ENCODE results near the gene IFIH1.

The IFIH1 gene

DNA sequence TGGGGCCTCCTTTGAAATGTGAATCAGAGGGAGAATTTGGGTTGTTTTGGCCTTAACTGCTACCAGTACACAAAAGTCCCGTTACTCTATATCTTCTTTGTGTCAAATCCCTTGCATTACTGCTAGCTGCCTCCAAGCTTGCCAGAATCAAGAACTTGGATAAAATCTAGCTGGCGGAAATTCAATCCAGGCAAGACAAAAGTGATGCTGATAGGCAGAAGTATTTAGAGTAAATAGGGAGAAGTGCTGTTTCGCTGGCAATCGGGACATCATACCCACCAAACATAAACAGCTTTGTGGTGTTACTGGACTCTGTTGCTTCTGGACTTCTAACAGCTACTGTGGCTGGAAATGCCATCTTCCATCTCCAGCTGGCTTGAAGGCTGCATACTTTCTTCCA is 2.5 kb downstream of the IFIH1 start:
- TF ChIP-seq, protein P1, sequence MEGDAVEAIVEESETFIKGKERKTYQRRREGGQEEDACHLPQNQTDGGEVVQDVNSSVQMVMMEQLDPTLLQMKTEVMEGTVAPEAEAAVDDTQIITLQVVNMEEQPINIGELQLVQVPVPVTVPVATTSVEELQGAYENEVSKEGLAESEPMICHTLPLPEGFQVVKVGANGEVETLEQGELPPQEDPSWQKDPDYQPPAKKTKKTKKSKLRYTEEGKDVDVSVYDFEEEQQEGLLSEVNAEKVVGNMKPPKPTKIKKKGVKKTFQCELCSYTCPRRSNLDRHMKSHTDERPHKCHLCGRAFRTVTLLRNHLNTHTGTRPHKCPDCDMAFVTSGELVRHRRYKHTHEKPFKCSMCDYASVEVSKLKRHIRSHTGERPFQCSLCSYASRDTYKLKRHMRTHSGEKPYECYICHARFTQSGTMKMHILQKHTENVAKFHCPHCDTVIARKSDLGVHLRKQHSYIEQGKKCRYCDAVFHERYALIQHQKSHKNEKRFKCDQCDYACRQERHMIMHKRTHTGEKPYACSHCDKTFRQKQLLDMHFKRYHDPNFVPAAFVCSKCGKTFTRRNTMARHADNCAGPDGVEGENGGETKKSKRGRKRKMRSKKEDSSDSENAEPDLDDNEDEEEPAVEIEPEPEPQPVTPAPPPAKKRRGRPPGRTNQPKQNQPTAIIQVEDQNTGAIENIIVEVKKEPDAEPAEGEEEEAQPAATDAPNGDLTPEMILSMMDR (IDR thresholded peaks at IDR 0.05; ENCODE audit: borderline replicate concordance, insufficient read depth, low read depth, low read length), result no peak
- H3K4me3 ChIP-seq (ENCODE audit: low read depth, low read length), result peak overlapping the region; percentile 17

DNA sequence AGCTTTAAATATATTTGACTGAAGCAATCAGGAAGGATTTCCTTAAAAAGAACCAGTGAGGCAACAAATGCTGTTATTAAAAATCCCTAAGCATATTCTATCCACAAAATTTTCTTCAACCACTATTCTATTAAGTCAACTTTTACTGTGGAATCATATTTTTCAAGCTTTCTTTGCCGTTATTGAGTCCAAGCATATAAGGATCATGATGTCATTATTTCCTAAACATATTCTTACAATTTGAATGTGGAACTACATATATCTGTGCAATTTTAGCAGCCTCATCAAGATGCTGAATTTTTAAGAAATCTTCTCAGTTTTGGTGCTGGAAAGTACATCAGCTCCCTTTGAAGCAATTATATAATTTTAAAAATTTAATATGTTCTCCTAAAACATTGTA is 5.6 kb downstream of the IFIH1 start:
- no peak overlapping the region for H3K4me3 ChIP-seq (ENCODE audit: low read depth, low read length)
- TF ChIP-seq, protein P1 (IDR thresholded peaks at IDR 0.05; ENCODE audit: borderline replicate concordance, insufficient read depth, low read depth, low read length), result no peak

DNA sequence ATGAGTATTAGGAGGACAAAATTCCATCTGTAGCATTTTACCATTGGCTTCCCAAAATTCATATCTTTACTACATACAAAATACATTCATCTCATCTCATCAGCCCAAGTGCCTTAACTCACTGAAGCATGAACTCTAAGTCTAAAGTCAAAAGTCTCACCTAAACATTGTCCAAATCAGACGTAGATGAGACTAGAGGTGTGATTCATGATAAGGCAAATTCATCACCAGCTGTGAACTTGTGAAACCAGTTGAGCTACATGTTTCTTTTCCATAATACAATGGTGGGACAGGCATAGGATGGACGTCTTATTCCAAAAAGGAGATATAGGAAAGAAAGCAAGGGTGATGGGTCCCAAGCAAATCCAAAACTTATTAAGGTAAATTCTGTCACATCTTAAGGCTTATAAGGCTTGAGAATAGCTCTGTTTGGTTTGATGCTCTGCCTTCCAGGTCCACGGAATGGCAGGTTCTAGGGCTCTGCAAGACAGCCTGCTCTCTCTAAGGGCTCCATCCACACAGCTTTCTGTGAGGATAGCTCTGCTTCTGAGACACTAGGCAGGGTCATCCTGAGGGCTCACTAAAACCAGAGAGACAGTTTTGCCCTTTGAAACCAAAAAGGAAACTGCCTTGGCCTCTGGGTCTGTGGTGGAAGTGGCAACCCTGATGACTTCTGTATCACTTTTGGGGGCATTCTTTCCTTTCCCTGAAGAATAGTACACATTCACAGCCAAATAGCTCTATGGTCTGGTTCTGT is 9.6 kb downstream of the IFIH1 start:
- TF ChIP-seq, protein P1 (IDR thresholded peaks at IDR 0.05; ENCODE audit: borderline replicate concordance, insufficient read depth, low read depth, low read length), result no peak
- no peak overlapping the region for H3K4me3 ChIP-seq (ENCODE audit: low read depth, low read length)

DNA sequence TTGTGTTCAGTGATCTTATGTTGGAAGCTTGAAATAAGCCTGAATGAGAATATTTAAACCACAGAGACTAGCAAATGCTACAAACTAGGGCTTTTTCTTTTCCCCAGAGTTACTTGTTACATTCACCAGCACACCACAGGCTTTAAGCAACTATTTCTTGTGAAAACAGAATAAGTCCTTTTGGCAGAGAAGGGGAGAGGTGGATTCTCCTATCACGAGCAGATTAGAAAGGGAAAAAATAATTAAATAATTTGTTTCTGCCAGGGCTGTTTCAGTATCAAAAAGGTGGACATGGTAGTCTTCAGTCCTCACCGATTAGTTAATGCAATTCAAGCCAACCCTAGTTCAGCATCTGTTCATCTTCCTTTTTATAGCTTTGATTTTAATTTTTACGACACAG is 12.6 kb downstream of the IFIH1 start:
- H3K4me3 ChIP-seq (ENCODE audit: low read depth, low read length), result no peak overlapping the region
- TF ChIP-seq, protein P1 (IDR thresholded peaks at IDR 0.05; ENCODE audit: borderline replicate concordance, insufficient read depth, low read depth, low read length), result no peak

DNA sequence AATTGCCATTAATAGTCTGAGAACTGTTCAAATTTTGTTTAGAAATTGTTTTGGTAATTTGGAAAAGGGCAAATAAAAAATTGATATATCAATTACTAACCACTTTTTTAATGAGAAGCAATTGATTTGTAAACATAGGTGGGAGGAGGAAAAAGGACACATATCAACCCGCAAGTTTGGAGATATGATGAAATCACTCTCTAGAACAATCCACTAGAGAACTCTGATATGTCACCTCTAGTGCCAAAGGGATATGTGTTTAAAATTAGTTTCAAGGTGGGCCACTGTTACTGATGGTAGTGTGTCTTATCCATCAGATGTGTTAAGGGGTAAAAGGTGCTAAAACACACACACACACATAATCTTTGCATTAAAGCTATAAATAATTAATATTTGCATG is 16.6 kb downstream of the IFIH1 start:
- H3K4me3 ChIP-seq (ENCODE audit: low read depth, low read length), result no peak overlapping the region
- TF ChIP-seq, protein P1 (IDR thresholded peaks at IDR 0.05; ENCODE audit: borderline replicate concordance, insufficient read depth, low read depth, low read length), result no peak

DNA sequence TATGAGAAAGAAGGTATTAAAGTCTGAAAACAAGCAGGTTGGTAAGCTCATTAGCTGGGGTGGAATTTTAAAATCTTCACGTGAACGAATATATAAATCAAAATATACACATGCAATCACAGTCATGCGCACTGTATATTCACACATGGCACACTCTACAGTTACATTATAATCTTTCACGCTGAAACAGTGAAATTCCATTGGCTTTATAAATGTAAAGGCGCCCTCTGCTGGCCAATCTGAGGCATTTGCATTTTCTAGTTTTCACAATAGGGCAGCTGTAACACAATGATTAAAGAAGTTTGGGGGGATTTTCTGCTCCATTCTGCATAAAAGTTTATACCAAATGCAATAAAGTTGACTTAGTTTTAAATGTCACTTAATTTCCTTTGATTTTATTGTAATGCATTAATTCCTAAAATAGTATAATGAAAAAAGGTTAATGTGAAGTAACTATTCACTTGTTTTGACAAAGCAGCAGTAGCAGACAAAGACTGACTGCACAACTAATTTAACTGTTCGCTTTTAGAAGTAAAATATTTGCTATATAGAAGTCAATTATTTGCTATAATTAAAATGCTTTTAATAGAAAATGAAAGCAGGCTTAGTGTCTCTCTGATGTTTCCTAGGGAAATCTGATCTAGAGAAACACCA is 17.2 kb downstream of the IFIH1 start:
- H3K4me3 ChIP-seq (ENCODE audit: low read depth, low read length), result no peak overlapping the region
- TF ChIP-seq, protein P1 (IDR thresholded peaks at IDR 0.05; ENCODE audit: borderline replicate concordance, insufficient read depth, low read depth, low read length), result peak; percentile 64

DNA sequence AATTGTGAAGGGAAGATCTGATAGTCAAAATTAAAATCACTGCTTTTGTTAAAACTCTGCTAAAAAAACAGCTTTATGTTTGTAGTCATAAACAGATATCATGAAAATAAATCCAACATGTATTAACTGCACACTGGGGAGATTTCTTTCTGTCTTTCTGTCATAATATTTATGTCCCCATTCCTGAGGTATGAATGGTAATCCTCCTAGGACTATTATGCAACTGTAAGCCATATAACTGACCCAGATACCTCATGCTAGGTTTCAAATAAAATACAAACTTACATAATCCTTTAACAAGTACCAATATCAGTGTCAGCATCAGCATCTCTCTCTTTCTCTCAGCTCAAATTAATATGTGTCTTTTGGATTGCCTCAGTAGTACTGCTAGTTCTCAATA is 18.2 kb downstream of the IFIH1 start:
- TF ChIP-seq, protein P1 (IDR thresholded peaks at IDR 0.05; ENCODE audit: borderline replicate concordance, insufficient read depth, low read depth, low read length), result no peak
- H3K4me3 ChIP-seq (ENCODE audit: low read depth, low read length), result no peak overlapping the region
